GM18520 (cell line): ENCODE results near the gene ZNF519.

Experiments
- ATAC-seq: cut with Tn5 transposase; IDR thresholded peaks from one replicate; pipeline ENCODE4 v1.9.1; 2021; ENCODE audit not compliant: unreplicated experiment

Gene ZNF519

GRCh38 chr18:14100503-14101286 is 31.5 kb downstream of the ZNF519 start:
- no peak for ATAC-seq

- no peak for ATAC-seq
Measured at GRCh38 chr18:14098428-14098827, 33.8 kb downstream of the ZNF519 start.

GRCh38 chr18:14097761-14098160 is 34.5 kb downstream of the ZNF519 start:
- ATAC-seq = no peak

- ATAC-seq = no peak
Measured at GRCh38 chr18:14093307-14093915, 38.8 kb downstream of the ZNF519 start.

GRCh38 chr18:14092625-14093306 is 39.5 kb downstream of the ZNF519 start:
- no peak for ATAC-seq

GRCh38 chr18:14089781-14090180 is 42.5 kb downstream of the ZNF519 start:
- ATAC-seq = no peak

GRCh38 chr18:14089191-14089590 is 43.0 kb downstream of the ZNF519 start:
- ATAC-seq = no peak

- no peak for ATAC-seq
Measured at GRCh38 chr18:14086458-14087231, 45.6 kb downstream of the ZNF519 start.

- no peak for ATAC-seq
Measured at GRCh38 chr18:14085770-14086457, 46.3 kb downstream of the ZNF519 start.

GRCh38 chr18:14075196-14075595 is 57.0 kb downstream of the ZNF519 start:
- no peak for ATAC-seq

GRCh38 chr18:14074187-14074586 is 58.0 kb downstream of the ZNF519 start:
- no peak for ATAC-seq

- no peak for ATAC-seq
Measured at GRCh38 chr18:14053661-14054060, 78.6 kb downstream of the ZNF519 start.
